GM12873 (cell line): Measurements from ENCODE around the gene CAMK1G.

Experiments
- TF ChIP-seq, protein P1 (sequence below): IDR thresholded peaks from 2 replicates; pipeline ENCODE4 v1.5.1; 2012; ENCODE audit warnings: low read depth, mild to moderate bottlenecking, moderate library complexity, low read length, control low read depth; ENCODE audit not compliant: insufficient read depth; ENCODE audit errors: missing control alignments

The CAMK1G gene

DNA sequence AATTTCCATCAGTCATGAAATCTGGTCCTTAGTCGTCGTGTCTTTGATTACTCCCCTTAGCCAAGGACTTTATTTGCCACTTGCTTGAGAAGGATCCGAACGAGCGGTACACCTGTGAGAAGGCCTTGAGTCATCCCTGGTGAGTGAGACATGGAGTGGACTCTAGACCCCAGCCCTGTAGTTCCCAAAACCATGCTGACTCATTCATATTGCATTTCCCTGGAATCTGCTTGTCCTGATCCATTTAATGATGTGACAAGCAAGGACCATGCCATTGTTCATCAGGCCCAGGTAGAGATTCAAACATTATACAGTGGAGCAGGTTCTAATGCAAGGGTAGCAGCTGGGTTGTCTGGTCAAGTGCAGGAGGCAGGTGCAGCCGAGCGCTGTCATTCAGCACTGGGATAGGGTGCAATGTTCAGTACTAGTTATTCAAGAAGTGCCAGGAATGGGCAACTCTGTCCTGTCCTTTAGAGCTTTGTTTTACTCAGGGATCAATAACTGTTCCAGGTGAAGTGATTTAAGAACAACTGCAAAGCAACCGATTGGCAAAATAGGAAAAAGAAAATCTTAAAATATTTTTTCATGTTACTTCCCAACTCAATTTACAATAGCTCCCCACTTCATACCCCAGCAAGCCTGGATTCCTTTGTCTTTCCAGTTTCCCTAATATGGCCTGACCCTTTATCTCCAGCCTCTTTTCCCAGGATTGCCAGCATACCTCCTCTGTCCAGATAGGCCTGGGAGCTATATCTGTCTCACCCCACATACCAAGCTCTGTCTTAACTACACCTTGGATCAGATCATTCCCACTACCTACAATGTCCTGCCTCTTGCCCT is 26.5 kb downstream of the CAMK1G start:
- TF ChIP-seq, protein P1, sequence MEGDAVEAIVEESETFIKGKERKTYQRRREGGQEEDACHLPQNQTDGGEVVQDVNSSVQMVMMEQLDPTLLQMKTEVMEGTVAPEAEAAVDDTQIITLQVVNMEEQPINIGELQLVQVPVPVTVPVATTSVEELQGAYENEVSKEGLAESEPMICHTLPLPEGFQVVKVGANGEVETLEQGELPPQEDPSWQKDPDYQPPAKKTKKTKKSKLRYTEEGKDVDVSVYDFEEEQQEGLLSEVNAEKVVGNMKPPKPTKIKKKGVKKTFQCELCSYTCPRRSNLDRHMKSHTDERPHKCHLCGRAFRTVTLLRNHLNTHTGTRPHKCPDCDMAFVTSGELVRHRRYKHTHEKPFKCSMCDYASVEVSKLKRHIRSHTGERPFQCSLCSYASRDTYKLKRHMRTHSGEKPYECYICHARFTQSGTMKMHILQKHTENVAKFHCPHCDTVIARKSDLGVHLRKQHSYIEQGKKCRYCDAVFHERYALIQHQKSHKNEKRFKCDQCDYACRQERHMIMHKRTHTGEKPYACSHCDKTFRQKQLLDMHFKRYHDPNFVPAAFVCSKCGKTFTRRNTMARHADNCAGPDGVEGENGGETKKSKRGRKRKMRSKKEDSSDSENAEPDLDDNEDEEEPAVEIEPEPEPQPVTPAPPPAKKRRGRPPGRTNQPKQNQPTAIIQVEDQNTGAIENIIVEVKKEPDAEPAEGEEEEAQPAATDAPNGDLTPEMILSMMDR = no peak

DNA sequence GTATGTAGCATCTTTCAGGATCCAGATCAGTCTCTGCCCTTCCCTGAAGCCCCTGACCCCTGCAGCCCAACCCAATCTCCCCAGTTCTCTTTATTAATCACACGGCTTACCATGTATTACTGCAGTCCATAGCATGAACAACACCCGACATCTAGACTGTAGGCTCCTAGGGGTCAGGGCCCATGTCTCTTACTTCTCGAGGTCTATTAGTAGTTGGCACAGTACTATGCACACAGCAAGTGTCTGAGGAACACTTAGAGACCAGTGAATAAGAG is 27.1 kb downstream of the CAMK1G start:
- TF ChIP-seq, protein P1 = no peak

DNA sequence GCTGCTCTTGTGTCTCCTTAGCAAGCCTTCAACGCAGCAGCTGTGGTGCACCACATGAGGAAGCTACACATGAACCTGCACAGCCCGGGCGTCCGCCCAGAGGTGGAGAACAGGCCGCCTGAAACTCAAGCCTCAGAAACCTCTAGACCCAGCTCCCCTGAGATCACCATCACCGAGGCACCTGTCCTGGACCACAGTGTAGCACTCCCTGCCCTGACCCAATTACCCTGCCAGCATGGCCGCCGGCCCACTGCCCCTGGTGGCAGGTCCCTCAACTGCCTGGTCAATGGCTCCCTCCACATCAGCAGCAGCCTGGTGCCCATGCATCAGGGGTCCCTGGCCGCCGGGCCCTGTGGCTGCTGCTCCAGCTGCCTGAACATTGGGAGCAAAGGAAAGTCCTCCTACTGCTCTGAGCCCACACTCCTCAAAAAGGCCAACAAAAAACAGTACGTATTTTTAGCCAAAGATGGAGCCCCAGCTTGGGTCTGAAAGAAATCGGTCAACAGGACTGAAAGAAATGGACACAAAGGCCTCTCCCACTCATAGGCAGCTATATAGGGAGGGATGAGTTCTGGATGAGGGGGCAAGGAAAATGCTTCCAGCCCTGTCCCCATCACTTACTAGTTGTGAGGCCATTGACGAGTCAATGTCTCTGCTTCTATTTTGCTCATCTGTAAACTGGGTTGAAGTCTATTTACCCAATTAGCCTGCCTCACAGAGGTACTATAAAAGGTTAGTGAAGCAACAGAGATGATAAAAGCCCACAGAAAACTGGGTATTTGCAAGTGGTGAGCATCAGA is 28.5 kb downstream of the CAMK1G start:
- TF ChIP-seq, protein P1 = peak; percentile 30

DNA sequence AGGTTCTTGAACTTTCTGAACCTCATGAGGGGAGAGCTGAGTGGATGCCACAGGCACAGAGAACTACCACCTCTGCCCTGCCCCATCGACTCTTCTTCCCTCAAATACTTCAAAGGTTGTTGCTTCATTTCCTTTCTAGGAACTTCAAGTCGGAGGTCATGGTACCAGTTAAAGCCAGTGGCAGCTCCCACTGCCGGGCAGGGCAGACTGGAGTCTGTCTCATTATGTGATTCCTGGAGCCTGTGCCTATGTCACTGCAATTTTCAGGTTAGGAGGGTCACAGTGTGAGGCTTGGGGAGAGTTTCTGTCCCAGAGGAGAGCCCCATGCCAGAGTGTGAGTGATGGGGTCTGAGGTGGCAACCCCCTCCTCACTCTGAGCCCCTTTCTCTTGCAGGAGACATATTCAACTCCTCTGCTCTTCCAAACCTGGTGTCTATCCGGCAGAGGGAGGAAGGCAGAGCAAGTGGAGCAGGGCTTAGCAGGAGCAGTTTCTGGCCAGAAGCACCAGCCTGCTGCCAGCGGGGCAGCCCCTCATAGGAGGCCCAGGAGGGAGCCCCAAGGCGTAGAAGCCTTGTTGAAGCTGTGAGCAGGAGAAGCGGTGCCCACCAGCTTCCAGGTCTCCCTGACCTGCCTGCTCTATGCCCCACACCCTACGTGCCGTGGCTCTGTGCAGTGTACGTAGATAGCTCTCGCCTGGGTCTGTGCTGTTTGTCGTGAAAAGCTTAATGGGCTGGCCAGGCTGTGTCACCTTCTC is 29.3 kb downstream of the CAMK1G start:
- TF ChIP-seq, protein P1 = no peak

DNA sequence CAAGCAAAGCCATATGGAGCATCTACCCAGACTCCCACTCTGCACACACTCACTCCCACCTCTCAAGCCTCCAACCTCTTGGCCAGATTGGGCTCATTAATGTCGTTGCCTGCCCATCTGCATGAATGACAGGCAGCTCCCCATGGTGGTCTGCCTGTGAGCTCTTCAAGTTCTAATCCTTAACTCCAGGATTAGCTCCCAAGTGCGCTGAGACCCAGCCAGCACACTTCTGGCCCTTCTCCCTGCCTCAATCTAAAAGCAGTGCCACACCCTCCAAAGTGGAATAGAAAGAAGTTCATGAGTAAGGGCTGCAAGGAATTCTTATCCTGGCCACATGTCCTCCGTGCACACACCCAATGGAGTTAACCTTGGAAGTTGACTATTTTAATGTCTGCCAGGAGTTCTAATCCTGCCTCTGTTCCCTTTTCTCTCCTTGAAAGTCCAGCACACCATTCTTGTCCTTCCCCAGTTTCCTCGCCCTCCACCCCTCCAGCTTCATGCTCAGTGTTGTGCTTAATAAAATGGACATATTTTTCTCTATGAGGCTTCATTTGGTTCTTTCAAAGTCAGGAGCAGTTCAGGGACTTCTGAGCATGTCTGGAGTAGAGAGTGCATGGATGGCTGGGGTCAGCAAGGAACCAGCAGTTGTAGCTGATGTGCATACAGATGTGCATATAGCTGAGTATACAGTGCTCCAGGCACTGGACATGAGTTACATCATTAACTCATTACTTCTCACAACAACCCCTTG is 30.1 kb downstream of the CAMK1G start:
- TF ChIP-seq, protein P1 = no peak

DNA sequence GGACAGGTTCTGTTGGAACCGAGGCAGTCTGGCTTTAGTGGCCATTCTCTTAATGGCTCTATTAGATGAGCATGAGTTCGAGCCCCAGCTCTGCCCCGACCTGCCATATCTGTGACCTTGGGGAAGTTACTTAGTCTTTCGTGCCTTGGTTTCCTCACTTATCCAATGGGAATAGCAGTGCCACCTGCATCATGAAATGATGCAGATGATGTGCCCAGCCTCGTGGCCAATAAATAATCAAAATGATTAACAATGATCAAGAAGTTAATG is 30.6 kb downstream of the CAMK1G start:
- TF ChIP-seq, protein P1 = no peak
